GM12873 (cell line): ENCODE results near the gene ZDHHC14.

Source experiments
- CTCF ChIP-seq: IDR thresholded peaks from 2 replicates; pipeline ENCODE4 v1.5.1; 2012; ENCODE audit warnings: low read depth, mild to moderate bottlenecking, moderate library complexity, low read length, control low read depth; ENCODE audit not compliant: insufficient read depth; ENCODE audit errors: missing control alignments

Gene ZDHHC14

DNA sequence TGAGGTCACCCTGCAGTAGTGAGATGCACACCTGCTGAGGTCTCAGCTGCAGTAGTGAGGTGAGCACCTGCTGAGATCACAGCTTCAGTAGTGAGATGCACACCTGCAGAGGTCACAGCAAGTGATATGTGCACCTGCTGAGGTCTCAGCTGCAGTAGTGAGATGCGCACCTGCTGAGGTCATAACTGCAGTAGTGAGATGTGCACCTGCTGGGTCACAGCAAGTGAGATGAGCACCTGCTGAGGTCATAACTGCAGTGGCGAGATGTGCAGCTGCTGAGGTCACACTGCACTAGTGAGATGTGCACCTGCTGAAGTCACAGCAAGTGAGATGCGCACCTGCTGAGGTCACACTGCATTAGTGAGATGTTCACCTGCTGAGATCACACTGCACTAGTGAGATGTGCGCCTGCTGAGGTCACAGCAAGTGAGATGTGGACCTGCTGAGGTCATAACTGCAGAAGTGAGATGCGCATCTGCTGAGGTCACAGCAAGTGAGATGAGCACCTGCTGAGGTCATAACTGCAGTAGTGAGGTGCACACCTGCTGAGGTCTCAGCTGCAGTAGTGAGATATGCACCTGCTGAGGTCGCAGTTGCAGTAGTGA, 20.8 kb downstream of the ZDHHC14 start:
- TF ChIP-seq CTCF: no peak

GRCh38 chr6:157402996-157403685, 22.2 kb downstream of the ZDHHC14 start:
- no peak for TF ChIP-seq CTCF

- no peak for TF ChIP-seq CTCF
Measured at GRCh38 chr6:157403686-157404051, 22.7 kb downstream of the ZDHHC14 start.

DNA sequence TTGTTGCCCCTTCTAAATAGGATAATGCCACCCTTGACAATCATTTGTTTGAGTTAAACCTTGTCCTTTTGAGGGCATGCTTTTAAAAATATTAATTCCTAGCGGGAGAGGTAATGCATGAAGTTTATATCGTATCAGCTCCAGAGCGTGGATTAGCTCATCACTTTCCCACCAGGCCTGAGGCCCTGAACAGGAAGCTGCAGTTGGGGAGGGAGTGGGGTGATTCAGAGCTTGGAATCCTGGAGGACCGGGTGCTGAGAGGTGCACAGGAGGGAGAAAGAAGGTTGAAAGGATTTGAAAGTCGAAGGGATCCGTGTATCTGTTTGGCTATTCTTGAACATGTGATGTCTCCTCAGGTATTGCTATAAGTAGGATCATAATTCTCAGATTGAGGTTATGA, 25.0 kb downstream of the ZDHHC14 start:
- no peak for TF ChIP-seq CTCF

DNA sequence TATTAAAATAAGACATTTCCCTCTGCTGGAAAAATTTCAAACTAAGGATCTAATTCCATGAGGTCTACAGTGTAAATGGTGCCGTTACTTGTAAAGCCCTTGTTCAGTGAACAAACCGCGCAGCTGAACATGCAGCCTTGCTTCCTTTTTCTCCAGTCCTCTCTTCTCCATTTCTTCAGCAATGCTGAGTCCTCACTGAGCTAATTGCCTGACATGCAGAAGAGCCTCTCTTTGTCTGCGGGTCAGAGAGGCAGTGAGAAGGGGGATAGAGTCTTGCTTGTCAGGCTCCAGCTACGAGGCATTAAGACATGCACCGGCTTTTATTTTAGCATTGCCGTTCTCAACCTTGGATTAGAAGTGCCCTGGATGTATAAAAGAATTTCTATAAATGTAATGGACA, 25.7 kb downstream of the ZDHHC14 start:
- TF ChIP-seq CTCF: no peak

DNA sequence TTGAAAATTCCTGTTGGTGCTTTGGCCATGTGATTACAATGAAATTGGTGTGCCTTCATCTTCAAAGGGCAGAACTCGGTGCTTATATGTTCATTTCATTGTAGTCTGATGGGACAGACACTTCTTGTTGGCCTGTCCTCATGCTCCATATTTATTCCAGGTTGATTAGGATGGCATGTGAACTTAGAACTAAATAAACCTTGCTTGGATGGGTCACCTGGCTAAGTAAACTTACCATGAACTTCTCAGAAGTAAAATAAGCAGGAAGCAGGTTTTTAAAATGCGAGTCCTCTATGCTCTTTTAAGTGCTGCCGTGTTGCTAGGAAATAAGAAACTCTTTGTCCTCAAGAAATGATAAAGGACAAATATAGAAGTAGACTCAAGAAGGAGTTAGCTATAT, 26.7 kb downstream of the ZDHHC14 start:
- no peak for TF ChIP-seq CTCF

DNA sequence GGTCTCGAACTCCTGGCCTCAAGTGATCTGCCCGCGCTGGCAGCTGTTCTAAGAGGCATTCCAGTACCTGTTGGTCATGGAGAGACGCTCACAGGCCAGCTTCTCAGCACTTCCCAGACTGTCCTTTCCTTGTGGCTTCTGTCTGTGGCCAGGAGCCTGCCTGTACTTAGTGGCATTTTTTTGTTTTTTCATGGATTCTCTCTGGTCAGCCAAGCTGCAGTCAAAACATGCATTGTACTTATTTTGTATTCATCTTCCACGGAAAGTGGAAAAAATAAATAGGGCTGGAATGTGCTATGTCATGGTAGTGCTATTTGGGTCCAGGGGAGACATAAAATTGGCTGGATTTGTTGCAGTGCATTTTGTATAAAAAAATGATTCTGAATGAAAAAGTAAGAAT, 29.1 kb downstream of the ZDHHC14 start:
- no peak for TF ChIP-seq CTCF

- no peak for TF ChIP-seq CTCF
Measured at GRCh38 chr6:157411368-157411767, 30.4 kb downstream of the ZDHHC14 start.
